HG03139 (cell line): ENCODE results near the gene MINDY3.

Experiments used
- ATAC-seq: cut with Tn5 transposase; IDR thresholded peaks from one replicate; pipeline ENCODE4 v1.9.1; 2021; ENCODE audit not compliant: unreplicated experiment

MINDY3 gene

DNA sequence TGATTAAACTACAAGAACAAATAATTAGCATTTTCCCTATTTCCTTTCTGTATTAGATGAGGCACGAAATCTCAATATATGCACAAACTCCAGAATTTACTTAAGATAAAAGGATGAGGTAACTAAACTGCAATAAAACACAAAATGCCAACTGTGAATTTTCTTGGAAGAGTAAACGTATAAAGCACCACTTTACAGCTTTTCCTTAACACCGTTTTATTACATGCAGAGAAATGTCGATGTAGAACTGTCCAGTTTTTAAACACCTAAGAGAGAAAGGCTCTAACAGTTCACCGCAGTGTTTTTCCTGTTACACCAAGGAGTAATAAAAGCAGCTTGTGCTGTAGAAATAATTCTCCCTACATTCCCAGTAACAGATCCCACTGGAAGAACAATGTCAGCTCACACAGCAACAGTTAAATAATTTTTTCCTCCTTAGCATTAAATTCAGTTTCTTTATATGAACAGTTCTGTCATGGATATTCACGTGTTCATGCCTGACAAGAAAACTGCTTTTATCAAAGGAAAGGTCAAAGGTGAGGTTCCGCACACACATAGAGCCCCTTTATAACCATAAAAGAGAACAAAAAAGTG is 52.0 kb downstream of the MINDY3 start:
- ATAC-seq: no peak

GRCh38 chr10:15805395-15806058 is 54.8 kb downstream of the MINDY3 start:
- no peak for ATAC-seq

DNA sequence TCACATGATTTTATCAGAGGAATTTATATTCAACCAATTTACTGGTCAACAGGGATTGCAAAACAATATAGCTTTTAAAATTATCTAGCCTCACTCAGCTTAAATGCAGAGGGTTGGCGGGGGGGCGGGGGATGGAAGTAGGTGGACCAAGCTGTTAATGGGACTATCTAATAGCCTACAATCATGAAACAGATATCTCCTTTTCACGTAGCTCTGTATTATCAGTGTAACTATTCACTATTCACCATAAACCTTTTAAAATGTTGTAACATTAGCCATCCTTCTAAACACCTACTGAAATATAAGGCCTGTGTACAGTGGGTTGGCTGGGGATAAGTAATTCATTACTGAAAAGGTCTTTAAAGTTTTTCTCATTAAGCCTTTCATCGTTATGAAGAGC is 56.2 kb downstream of the MINDY3 start:
- ATAC-seq: no peak

- ATAC-seq: no peak
Observed at GRCh38 chr10:15802375-15802949, 57.8 kb downstream of the MINDY3 start.

DNA sequence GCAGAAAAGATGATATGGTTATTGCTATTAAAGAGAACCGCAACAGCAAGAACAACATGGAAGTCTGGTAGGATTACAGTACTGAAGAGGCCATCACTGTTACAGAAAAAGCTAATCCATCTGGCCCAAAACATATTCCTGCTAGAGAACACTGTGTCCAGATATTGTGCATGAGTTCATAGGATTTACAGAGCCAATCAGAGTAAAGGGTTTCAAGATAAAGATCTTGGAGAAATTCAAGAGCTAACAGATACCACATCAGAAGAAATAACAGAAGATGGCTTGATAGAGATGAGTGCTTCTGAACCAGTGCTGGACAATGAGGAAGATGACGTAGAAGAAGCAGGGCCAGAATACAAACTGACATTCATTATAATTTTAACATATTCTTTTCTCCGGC is 58.7 kb downstream of the MINDY3 start:
- ATAC-seq: no peak

- no peak for ATAC-seq
Observed at GRCh38 chr10:15801147-15801546, 59.2 kb downstream of the MINDY3 start.

- ATAC-seq: no peak
Observed at GRCh38 chr10:15797346-15797745, 63.0 kb downstream of the MINDY3 start.

- no peak for ATAC-seq
Observed at GRCh38 chr10:15796762-15797161, 63.5 kb downstream of the MINDY3 start.

DNA sequence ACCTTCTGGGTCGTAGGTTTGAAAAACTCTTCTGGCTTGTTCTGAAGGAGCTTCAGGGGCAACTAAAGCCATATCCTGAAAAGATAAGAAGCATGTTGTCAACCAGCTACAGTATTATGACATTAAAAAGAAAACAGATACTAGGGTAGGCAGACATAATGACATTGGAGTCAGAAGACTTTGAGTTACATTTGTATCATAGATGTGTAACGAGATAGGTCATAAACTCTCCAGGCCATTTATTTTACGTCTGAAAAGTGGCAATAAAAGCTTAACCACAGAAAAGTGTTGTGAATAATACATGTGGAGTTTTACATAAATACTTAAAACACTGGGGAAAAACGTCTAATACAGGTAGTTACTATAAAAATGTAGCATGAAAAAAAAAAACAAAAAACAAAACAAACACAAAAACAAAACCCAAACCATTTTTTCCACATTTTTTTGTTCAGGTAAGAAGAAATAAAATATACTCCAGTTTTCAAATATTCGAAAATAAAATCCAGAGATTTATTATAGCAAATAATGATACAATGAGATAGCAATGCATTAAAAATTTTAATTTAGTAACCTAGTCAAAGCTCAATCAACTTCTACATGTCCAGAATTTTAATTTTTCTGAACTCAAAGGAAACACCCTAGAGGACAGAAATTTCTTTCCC is 64.1 kb downstream of the MINDY3 start:
- ATAC-seq: no peak

DNA sequence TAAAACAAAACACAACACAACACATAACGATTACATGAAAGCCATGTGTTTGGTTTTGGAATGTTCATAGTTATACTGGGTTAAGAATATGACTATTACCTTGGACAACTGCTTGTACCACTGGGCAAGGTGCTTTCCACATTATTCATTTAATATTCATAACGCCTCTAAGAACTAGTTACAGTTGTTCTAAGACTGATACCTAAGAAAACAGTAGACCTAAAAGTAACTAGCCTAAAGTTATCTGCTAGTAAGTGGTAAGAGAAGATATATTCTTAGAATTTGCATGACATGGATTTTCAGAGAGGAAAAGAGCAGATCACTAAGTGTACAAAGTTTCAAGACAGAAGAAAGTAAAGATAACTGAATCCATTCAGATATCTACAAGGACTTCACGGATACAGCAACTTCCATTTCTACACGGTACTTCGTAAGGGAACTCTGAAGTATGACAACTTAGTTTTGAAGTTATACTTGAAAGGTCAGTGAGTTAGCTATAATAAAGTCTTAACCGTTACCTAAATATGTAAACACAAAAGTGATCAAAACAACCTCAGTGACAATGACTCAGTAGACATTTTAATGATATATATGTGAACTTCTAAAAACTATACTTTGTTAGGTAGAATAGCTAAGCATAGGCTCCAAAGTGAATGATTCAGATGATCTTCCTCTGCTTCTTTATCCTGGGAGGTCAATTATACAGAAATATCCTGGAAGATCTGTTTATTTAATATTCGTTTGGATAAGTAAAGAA is 65.1 kb downstream of the MINDY3 start:
- ATAC-seq: no peak

DNA sequence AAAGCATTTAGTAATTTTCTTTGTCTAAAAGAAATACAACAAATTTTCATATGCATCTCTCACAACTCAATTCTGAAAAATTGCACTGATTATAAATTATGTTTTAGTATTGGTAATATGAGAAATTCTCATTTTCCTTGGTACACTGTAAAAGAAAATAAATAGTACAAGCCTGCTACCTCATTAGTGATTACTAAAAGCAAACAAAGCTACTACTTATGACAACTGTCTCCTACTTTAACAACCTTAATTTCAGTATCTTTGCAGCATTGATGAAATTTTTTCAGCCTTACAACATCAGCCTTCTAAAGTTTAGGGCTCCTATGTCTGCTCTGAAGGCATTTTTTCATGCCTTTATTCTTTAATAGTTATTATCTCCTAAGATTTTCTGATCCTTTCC is 65.7 kb downstream of the MINDY3 start:
- ATAC-seq: no peak

DNA sequence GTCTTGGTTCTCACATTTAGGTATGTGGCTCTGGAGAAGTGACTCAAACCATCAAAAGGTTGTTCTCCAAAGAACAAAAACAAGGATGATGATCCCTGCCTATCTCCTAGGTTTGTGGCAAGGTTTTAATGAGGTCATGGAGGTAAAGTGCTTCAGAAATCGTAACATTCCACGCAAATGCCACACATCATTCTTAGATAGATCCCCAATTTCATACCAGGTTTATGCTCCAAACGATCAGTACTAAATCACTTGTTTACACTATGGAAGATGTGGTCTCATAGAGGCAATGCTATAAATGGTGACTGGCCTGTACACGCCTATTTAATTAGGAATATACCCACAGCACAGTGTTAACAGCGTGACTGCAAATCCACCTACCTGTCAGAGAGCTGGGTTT is 66.6 kb downstream of the MINDY3 start:
- ATAC-seq: no peak

- no peak for ATAC-seq
Observed at GRCh38 chr10:15792777-15793176, 67.5 kb downstream of the MINDY3 start.

- ATAC-seq: no peak
Observed at GRCh38 chr10:15791816-15792524, 68.3 kb downstream of the MINDY3 start.

DNA sequence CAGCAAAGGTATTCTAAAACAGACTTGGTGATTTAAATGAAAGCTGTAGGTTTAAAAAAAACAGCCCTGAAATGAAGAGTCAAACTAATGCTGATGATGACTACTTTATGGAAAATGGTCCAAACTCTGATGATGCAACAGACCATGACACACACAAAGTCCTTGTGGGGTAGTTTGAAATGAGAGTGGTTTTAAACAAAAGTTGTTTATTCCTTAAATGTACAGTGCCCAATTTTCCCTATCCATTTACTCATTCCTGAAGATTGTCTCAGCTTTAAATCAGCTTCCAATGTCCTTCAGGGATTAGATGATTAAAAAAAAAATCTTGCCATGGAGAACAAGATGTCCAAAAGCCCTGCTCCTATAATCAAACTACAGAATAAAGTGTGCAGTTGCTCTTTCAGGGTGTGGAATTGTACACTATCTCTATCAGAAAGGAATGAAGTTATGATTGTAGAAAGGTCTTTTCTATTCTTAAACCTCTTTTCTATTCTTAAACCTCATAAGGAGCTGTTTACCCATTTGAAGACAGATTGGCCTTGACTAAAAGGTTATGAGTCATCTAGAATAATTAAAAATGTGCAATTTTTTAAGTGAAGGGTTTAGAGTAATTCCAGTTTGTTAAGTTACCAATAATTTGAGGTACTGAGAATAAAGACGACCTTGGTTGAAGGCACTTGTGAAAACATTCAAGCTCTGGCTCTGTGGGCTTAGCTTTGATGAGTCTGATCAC is 70.3 kb downstream of the MINDY3 start:
- no peak for ATAC-seq

- ATAC-seq: no peak
Observed at GRCh38 chr10:15787426-15787825, 72.9 kb downstream of the MINDY3 start.

- ATAC-seq: no peak
Observed at GRCh38 chr10:15784662-15785300, 75.5 kb downstream of the MINDY3 start.

DNA sequence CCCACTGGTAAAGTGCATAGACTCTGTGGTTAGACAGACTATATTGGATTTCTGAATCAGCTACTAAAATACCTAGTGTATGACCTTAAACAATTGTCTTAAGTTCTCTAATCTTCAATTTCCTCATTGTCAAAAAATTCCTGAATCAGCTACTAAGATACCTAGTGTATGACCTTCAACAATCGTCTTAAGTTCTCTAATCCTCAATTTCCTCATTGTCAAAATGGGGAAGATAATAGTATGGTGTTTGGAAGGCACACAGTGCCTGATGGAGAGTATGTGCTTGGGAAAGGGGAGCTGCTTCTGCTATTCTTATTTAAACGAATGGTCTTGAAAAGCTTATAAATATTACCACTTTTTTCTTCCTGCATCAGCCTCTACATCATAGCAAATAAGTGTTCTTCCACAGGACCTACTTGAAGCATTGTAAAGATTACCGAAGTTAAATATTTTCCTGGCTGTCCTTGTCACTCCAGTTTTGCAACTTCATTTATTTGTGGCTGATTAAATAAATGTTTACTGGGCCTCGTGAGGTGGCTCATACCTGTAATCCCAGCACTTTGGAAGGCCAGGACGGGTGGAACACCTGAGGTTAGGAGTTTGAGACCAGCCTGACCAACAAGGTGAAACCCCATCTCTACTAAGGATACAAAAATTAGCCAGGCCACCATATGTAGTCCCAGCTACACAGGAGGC is 76.2 kb downstream of the MINDY3 start:
- no peak for ATAC-seq

DNA sequence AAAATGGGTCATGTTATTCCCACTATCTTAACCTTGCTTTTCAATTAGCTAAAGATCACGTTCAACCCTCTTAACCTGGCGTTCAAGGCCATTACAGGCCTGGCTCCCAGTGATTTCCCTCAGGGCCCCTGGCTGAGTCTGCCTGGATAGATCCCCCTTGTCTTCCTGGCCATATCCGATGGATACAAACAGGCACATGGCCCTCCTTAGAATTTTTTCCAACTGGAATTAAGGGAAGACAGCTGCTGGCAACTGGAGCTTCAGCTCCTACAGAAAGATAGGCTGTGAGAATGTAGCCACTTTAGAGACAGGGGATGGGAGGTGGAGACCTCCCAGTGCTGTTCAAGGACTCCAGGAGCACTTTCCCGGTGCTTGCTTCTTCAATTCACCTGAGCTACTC is 77.5 kb downstream of the MINDY3 start:
- ATAC-seq: no peak
